GM19193 (cell line): Measurements from ENCODE around the gene USP10.

Experiments
- POLR2A ChIP-seq: IDR thresholded peaks from 4 replicates; pipeline ENCODE4 v1.6.1; 2011; ENCODE audit not compliant: insufficient read depth, insufficient read length; ENCODE audit errors: extremely low read depth

USP10 gene

DNA sequence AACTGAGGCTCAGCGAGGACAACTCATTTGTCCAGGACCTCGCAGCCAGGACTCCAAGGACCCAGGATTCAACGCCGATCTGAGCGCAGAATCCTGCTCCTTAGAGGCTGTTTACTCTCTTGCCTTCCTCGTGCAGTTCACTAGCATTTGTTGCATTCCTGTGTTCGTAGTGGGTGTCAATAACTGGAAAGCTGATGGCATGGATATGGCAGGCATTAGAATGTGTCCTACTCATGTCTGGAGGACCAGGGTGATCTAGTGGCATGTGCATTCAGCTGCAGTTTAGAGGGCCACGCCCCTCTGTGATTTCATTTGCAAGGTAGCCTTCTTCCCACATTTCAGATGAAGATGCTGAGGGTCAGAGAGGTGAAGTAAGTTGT lies 120.5 kb downstream of the USP10 start:
- TF ChIP-seq POLR2A, result no peak

- TF ChIP-seq POLR2A, result no peak
Observed at GRCh38 chr16:84820771-84821170, 121.0 kb downstream of the USP10 start.

- TF ChIP-seq POLR2A, result no peak
Observed at GRCh38 chr16:84821179-84821578, 121.4 kb downstream of the USP10 start.

DNA sequence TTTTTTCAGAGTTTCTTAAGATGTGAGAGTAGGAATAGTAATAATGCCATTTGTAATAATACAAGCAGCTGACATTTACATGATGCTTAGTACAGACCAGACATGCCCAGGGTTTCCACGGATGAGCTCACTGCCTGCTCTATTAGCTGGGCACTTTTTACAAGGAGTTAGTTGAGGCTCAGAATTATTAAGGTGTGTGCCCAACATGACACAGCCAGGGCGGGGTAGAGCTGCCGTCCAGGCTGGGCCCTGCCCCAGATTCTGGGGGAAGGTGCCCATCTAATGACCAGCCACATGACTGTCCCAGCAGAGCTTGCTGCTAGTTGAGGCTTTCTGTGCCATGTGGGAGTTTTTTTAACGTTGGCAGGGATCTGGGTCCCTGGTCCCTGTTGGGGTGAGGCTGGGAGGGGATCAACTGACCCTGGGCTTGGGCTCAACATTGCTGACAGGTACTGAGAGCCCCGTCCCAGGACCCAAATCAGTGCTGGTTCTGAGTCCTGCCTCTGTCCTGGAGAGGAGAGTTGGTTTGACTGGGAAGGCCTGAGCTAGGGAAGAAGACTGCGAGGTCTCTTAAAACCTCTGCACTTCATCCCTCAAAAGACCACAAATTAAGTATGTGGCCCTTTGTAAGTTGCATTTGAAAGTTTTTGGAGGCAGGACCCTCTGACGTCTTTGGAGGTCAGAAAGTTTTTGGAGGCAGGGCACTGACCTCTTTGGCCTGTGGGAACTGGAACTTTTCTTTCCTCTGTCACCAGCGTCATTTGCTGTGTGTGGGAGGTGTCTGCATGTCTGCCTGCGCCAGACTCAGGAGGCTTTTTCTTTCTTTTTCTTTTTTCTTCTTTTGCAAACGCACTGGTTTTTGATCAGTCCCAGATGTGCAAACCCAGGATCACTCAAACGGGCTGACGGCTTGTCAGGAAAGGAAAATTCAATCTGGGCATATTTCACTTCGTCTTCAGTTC lies 122.2 kb downstream of the USP10 start:
- TF ChIP-seq POLR2A, result no peak

DNA sequence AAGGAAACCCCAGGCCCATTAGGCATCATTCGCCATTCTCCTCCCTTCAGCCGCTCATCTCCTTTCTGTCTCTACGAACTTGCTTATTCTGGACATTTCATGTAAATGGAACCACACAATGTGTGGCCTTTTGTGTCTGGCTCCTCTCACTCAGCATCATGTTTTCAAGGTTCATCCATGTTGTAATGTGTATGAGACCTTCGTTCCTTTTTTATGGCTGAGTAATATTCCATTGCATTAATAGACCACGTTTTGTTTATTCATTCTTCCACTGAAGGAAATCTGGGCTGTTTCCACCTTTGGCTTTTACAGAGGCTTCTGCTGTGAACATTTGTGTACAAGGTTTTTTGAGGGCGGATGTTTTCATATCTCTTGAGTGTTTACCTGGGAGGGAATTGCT lies 123.2 kb downstream of the USP10 start:
- TF ChIP-seq POLR2A, result no peak

DNA sequence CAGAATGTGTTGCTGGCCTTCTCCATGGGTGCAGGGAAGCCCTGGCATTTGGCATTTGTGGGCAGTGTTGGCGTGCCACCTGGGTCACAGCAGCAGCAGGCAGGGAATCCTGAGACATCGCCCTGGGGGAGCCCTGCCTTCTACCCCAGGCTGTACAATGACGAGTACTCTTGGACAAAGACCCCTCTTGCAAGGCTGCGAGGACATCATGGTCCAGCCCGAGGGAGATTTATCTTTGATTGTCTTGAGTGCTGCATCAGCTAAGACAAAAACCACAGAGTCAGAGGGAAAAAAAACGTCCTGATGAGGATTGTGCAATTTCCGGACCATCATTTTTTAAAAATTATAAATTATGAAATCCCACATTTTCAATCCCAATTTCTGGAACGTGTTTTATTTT lies 123.7 kb downstream of the USP10 start:
- TF ChIP-seq POLR2A, result no peak

DNA sequence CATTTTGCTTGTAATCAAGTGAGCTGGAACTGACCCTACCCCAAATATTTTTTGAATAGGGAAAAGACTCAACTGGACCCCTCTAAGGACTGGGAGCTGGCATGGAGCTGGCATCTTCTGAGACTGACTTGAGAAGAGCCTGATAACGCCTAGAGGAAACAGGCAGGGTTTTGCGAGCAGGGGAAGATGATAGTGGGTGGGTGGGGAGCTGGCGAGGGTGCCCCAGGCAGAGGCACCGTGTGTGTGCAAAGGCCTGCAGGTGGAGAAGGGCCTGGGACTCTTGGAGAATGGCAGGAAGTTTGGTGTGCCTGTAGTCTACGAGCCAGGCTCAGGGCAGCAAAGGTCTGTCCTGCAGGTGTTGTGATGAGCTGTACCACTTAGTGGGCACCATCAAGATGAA lies 124.1 kb downstream of the USP10 start:
- no peak for TF ChIP-seq POLR2A

- TF ChIP-seq POLR2A, result no peak
Observed at GRCh38 chr16:84825896-84826557, 126.2 kb downstream of the USP10 start.

- TF ChIP-seq POLR2A, result no peak
Observed at GRCh38 chr16:84826558-84826941, 126.8 kb downstream of the USP10 start.

DNA sequence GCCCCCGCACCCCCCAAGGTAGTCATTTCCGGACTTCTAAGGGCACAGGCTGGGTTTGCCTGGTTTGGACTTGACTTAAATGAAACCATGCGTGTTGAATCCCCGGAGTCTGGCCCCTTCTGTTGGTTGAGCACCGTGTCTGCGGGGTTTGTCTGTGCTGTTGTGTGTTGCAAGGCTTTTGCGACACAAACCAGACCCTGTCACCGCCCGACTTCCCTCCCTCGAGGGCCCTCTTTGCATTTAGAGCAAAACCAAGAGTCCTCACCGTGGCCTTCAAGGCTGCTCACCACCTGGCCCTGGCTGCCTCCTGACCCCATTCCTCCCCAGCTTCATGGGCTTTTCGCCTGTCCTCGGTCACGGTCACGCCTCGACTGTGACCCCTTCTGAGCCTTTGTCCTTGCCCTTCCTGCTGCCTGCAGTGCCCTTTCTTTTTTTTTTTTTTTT lies 127.4 kb downstream of the USP10 start:
- TF ChIP-seq POLR2A, result no peak

- TF ChIP-seq POLR2A, result no peak
Observed at GRCh38 chr16:84827897-84828296, 128.1 kb downstream of the USP10 start.

GRCh38 chr16:84828322-84828721 lies 128.5 kb downstream of the USP10 start:
- TF ChIP-seq POLR2A, result no peak
